Ishikawa (cell line): ENCODE measurements around the gene DPF1.

Experiments
- CEBPB ChIP-seq: IDR thresholded peaks from 2 replicates; pipeline ENCODE4 v1.6.1; 2012
- CREB1 ChIP-seq: IDR thresholded peaks from 2 replicates; pipeline ENCODE4 v1.6.1; 2012; ENCODE audit warnings: low read depth
- EGR1 ChIP-seq: IDR thresholded peaks from 2 replicates; pipeline ENCODE4 v1.6.1; 2012
- EP300 ChIP-seq: IDR thresholded peaks from 2 replicates; pipeline ENCODE4 v1.6.1; 2012; ENCODE audit warnings: borderline replicate concordance
- RAD21 ChIP-seq: IDR thresholded peaks from 2 replicates; pipeline ENCODE4 v1.6.1; 2012; ENCODE audit warnings: low read depth
- REST ChIP-seq: IDR thresholded peaks from 2 replicates; pipeline ENCODE4 v1.6.1; 2012; ENCODE audit warnings: low read depth, mild to moderate bottlenecking
- TAF1 ChIP-seq: IDR thresholded peaks from 2 replicates; pipeline ENCODE4 v1.6.1; 2012; ENCODE audit warnings: low read depth, mild to moderate bottlenecking
- TCF12 ChIP-seq: IDR thresholded peaks from 2 replicates; pipeline ENCODE4 v1.6.1; 2012; ENCODE audit warnings: low read depth
- TEAD4 ChIP-seq: IDR thresholded peaks from 2 replicates; pipeline ENCODE4 v1.6.1; 2012
- USF1 ChIP-seq: IDR thresholded peaks from 2 replicates; pipeline ENCODE4 v1.6.1; 2012
- TF ChIP-seq, protein P1 (sequence below): IDR thresholded peaks from 2 replicates; pipeline ENCODE4 v1.6.1; 2012

- TF ChIP-seq RAD21: no peak
- no peak for TF ChIP-seq TCF12
- no peak for TF ChIP-seq CREB1
- TF ChIP-seq EGR1: no peak
- TF ChIP-seq CEBPB: no peak
- no peak for TF ChIP-seq REST
- TF ChIP-seq USF1: no peak
- no peak for TF ChIP-seq TAF1
- TF ChIP-seq TEAD4: no peak
- TF ChIP-seq EP300: no peak
- TF ChIP-seq, protein P1, sequence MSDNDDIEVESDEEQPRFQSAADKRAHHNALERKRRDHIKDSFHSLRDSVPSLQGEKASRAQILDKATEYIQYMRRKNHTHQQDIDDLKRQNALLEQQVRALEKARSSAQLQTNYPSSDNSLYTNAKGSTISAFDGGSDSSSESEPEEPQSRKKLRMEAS: no peak
Measured at GRCh38 chr19:38190793-38191192, 33.2 kb downstream of the DPF1 start.
